ENCODE measurements around the gene LMNTD2.

- no peak for TF ChIP-seq POLR2A (IDR thresholded peaks at IDR 0.05; ENCODE audit: low read length)
- no peak for TF ChIP-seq CTCF (IDR thresholded peaks at IDR 0.05)
- no peak for TF ChIP-seq CHD2 (IDR thresholded peaks at IDR 0.05; ENCODE audit: low read length, partially characterized antibody)
- no peak for TF ChIP-seq BCL3 (IDR thresholded peaks at IDR 0.05)
Observed at GRCh38 chr11:553988-554340, 6.6 kb downstream of the LMNTD2 start.
